HL-60 (cell line): ENCODE measurements around the gene SORT1.

Source experiments
- DNase-seq, 2 experiments: peaks; one replicate each; pipeline ENCODE4 v3.0.0-alpha.2; 2010 to 2020; ENCODE audit warnings: low read depth in 1 of 2, low spot score in 1 of 2
- H3K27ac ChIP-seq: fragments of 250-450 bp; sonication (Bioruptor Pico); replicated peaks from 2 replicates; pipeline ENCODE4 v1.5.1; 2020; ENCODE audit warnings: mild to moderate bottlenecking, moderate library complexity
- H3K27me3 ChIP-seq: fragments of 250-450 bp; sonication (Bioruptor Pico); 2 replicates; pipeline ENCODE4 v1.5.1; 2021; ENCODE audit warnings: mild to moderate bottlenecking, moderate library complexity; ENCODE audit not compliant: insufficient read depth, poor library complexity, severe bottlenecking
- H3K4me3 ChIP-seq: replicated peaks from 2 replicates; pipeline ENCODE4 v1.5.1; 2011; ENCODE audit warnings: mild to moderate bottlenecking, control low read depth, low read length; ENCODE audit not compliant: insufficient read depth
- CTCF ChIP-seq: IDR thresholded peaks from one replicate; pipeline ENCODE4 v1.5.1; 2011; ENCODE audit warnings: low read length, control low read depth, inconsistent platforms; ENCODE audit not compliant: insufficient read depth
- GABPA ChIP-seq: IDR thresholded peaks from 2 replicates; pipeline ENCODE4 v1.6.1; 2012; ENCODE audit warnings: low read depth
- POLR2AphosphoS5 ChIP-seq: IDR thresholded peaks from 2 replicates; pipeline ENCODE4 v1.6.1; 2012; ENCODE audit warnings: low read depth
- REST ChIP-seq: IDR thresholded peaks from 2 replicates; pipeline ENCODE4 v1.6.1; 2012; ENCODE audit warnings: low read depth; ENCODE audit not compliant: insufficient replicate concordance
- SPI1 ChIP-seq: IDR thresholded peaks from 2 replicates; pipeline ENCODE4 v1.6.1; 2012; ENCODE audit warnings: low read depth, mild to moderate bottlenecking, borderline replicate concordance

SORT1 gene

GRCh38 chr1:109277434-109278204, 120.1 kb downstream of the SORT1 start:
- no peak overlapping the region for H3K4me3 ChIP-seq
- no peaks in the 10 kb centered on the region for H3K27me3 ChIP-seq
- H3K27ac ChIP-seq: no peak overlapping the region
- DNase-seq: peak in 1 of 2 experiments; percentile 67
- TF ChIP-seq POLR2AphosphoS5 (no peak), CTCF (peak; percentile 95)

- TF ChIP-seq CTCF (no peak), POLR2AphosphoS5 (no peak), GABPA (no peak), SPI1 (no peak), REST (no peak)
- H3K4me3 ChIP-seq: no peak overlapping the region
- no peaks in the 10 kb centered on the region for H3K27me3 ChIP-seq
- no peak for DNase-seq
- H3K27ac ChIP-seq: no peak overlapping the region
These were observed 121.9 kb downstream of the SORT1 start for GRCh38 chr1:109275706-109276345.

- TF ChIP-seq SPI1 (peak; percentile 45), POLR2AphosphoS5 (no peak)
- peak in 1 of 2 experiments; percentile 21 for DNase-seq
- H3K27ac ChIP-seq: no peak overlapping the region
- H3K27me3 ChIP-seq: no peaks in the 10 kb centered on the region
- no peak overlapping the region for H3K4me3 ChIP-seq
These were observed 122.9 kb downstream of the SORT1 start for GRCh38 chr1:109274533-109275476.

GRCh38 chr1:109273570-109274288, 124.0 kb downstream of the SORT1 start:
- TF ChIP-seq GABPA (no peak), SPI1 (no peak)
- Histone ChIP-seq H3K27me3 (no peaks in the 10 kb centered on the region), H3K4me3 (no peak overlapping the region), H3K27ac (no peak overlapping the region)
- no peak for DNase-seq

GRCh38 chr1:109272831-109273547, 124.7 kb downstream of the SORT1 start:
- Histone ChIP-seq H3K4me3 (no peak overlapping the region), H3K27ac (no peak overlapping the region)
- no peak for TF ChIP-seq CTCF
- no peak for TF ChIP-seq SPI1
- no peak for TF ChIP-seq POLR2AphosphoS5
- no peak for TF ChIP-seq GABPA
- TF ChIP-seq REST: no peak

More at GRCh38 chr1:109272831-109273547, 124.7 kb downstream of the SORT1 start:
- DNase-seq: no peak
- H3K27me3 ChIP-seq: no peaks in the 10 kb centered on the region
